Measurements from ENCODE around the gene SSR4.

Gene SSR4

DNA sequence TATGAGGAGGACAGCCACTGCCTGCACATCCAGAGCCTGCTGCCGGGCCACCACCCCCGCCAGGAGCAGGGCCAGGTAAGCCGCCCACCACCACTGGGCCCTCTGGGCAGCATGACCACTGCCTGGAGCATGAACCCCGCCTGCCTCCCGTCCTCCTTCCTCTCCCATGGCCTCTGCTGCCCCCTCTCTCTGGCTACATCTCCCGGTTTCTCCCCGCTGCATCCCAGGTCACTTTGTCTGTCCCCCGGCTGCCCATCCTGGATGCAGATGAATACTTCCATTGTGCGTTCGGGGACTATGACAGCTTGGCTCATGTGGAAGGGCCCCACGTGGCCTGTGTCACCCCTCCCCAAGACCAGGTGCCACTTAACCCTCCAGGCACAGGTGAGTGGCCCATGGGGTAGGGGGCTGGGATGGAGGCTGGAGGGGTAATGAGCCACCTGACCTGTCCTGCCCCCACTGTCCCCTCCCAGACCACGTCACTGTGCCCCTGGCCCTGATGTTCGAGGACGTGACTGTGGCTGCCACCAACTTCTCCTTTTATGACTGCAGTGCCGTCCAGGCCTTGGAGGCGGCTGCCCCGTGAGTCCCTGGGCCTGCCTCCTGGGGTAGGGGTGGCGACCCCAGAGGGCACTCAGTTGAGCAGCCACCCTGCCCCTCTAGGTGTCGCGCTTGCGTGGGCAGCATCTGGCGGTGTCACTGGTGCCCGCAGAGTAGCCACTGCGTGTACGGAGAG is 24.4 kb upstream of the SSR4 start:
- DNase-seq, result no peak

DNA sequence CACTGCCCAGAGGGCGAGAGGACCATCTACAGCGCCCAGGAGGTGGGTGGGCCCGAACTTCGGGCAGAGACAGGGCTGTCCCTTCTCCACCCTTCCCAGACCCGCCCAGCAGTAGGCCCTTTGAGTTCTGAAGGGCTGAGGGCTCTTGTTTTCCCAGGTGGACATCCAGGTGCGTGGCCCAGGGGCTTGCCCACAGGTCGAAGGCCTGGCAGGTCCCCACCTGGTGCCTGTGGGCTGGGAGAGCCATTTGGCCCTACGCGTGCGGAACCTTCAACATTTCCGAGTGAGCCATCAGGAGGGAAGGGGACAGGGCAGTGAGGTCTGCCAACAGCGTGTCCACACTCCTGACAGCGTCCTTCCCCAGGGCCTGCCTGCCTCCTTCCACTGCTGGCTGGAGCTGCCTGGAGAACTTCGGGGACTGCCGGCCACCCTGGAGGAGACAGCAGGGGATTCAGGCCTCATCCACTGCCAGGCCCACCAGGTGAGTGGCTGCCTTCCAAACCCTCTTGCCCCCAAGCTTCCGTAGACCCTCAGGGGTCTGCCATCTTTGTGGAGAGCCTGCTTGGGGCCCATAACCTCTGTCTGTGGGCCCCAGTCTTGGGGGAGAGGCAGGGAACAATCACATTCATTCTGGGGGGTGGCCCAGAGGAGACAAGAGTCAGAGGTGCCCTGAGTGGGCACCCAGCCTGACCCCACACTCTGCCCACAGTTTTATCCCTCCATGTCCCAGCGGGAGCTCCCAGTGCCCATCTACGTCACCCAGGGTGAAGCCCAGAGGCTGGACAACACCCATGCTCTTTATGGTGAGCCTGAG is 23.7 kb upstream of the SSR4 start:
- DNase-seq, result no peak

DNA sequence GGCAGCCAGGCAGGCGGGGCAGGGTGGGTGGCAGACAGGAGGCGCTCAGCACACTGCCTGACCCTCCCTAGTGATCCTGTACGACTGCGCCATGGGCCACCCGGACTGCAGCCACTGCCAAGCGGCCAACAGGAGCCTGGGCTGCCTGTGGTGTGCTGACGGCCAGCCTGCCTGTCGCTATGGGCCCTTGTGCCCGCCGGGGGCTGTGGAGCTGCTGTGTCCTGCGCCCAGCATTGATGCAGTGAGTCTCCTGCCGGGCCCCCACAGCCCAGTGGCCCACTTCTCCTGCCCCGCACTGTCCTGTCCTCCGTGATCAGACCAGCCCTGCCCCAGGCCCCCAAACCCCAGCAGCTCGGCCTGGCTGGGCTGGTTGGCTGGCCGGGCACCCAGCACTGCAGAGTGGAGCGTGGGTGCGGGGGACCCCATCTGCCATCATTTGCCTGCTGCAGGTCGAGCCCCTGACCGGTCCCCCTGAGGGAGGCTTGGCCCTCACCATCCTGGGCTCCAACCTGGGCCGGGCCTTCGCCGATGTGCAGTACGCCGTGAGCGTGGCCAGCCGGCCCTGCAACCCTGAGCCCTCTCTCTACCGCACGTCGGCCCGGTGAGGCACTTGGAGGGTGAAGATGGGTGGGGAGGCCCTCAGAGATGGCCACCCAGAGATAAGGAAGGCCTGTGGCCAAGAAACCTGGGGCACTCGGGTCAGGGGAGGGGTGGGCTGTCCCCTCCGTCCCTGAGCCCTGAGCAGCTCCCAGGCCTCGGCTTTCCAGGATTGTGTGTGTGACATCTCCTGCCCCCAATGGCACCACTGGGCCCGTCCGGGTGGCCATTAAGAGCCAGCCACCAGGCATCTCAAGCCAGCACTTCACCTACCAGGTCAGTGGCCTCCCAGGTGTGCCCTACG is 22.8 kb upstream of the SSR4 start:
- no peak for DNase-seq

DNA sequence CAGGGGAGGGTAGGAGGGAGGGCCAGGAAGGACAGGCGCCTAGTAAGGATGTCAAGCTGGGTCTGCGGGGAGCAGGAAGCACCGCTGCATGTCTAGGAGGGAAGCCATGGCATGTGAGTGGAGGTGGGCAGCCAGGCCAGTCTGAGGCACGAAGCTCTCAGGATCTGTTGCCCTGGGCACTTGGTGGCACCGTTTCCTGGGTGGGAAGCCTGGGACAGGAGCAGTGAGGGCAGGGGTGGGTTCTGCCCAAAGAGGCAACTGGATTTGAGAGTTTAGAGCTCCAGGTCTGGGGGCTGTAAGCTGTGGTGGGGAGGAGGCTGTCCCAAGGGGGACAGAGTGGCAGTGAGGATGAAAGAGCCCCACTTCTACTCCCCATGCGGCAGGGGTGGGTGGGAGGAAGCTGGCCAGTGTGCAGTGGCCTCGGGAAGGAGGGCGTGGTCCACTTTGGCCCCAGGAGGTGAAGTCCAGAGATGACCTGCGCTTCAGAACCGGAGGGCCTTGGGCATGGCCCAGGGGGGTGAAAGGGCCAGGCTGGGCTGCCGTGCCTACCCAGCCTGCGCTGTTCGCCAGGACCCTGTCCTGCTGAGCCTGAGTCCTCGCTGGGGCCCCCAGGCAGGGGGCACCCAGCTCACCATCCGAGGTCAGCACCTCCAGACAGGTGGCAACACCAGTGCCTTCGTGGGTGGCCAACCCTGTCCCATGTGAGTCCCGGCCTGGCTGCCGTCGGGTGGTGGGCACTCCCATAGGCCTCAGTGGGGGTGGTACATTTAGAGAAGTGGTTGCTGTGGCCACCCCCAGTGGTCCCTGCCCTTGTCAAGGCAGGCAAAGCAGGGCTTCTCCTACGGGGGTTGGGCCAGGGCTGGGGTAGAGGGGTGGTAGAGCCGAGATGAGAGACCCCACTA is 21.9 kb upstream of the SSR4 start:
- no peak for DNase-seq

DNA sequence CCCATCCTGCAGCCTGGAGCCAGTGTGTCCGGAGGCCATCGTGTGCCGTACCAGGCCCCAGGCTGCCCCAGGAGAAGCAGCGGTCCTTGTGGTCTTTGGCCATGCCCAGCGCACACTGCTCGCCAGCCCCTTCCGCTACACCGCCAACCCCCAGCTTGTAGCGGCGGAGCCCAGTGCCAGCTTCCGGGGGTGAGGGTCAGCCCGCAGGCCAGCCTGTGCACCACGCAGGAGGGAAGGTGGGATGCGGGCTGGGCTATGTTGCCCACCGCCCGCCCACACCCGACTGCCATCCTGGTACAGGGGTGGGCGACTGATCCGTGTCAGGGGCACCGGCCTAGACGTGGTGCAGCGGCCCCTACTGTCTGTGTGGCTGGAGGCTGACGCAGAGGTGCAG is 21.3 kb upstream of the SSR4 start:
- DNase-seq, result no peak

DNA sequence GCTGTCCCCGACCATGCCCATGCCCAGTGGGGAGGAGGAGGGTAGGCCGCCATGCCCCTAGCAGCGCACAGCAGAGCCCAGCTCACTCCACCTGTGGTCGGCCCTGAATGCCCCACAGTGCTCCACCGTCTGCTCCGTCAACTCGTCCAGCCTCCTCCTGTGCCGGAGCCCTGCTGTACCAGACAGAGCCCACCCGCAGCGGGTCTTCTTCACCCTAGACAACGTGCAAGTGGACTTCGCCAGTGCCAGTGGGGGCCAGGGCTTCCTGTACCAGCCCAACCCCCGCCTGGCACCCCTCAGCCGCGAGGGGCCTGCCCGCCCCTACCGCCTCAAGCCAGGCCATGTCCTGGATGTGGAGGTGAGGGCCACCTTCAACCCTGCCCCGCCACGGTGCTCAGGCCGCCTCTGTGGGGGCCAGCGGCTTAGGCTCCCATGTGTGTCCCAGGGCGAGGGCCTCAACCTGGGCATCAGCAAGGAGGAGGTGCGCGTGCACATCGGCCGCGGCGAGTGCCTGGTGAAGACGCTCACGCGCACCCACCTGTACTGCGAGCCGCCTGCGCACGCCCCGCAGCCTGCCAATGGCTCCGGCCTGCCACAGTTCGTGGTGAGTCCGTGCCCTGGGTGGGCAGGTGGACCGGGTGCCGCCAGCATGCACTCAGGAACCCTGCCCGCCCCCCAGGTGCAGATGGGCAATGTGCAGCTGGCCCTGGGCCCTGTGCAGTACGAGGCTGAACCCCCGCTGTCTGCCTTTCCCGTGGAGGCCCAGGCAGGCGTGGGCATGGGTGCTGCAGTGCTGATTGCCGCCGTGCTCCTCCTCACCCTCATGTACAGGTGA is 20.5 kb upstream of the SSR4 start:
- no peak for DNase-seq

DNA sequence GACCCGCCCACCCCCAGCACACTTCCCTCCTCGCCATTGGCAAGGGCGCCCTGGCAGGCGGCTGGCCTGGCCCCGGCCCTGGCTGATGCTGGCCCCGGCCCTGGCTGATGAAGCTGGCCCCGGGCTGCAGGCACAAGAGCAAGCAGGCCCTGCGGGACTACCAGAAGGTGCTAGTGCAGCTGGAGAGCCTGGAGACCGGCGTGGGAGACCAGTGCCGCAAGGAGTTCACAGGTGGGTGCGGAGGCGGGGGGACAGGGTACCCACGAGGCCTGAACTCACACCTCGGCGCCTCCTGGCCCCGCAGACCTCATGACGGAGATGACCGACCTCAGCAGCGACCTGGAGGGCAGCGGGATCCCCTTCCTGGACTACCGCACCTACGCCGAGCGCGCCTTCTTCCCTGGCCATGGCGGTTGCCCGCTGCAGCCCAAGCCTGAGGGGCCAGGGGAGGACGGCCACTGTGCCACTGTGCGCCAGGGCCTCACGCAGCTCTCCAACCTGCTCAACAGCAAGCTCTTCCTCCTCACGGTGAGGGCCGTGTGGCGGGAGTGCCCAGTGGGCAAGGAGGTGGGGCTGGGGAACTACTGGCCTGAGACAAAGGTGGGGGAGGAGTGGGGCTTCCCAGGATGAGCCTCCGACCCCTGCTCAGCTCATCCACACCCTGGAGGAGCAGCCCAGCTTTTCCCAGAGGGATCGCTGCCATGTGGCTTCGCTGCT is 19.7 kb upstream of the SSR4 start:
- peak; percentile 0 for DNase-seq

DNA sequence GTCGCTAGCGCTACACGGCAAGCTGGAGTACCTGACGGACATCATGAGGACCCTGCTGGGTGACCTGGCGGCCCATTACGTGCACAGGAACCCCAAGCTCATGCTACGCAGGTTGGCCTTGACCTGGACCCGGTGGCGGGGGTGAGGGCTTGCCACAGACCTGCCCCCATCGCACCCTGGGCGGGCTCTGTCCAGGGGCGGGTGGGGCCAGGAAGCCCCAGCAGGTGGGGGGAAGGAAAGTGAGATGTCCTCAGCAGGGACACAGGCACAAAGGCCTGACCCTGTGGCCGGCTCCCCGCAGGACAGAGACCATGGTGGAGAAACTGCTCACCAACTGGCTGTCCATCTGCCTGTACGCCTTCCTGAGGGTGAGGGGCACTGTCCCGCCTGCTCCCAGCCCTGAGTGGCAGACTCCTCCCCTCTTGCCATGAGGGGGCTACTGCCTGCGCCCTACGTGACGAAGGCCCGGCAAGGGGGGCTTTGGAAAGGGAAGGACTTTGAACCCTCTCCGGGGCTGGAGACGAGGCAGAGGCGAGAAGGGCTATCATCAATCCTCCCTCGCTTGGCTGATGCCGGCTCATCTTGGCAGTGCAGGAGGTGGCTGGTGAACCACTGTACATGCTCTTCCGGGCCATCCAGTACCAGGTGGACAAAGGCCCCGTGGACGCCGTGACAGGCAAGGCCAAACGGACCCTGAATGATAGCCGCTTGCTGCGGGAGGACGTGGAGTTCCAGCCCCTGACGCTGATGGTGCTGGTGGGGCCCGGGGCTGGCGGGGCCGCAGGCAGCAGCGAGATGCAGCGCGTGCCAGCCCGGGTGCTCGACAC is 19.0 kb upstream of the SSR4 start:
- DNase-seq, result no peak

DNA sequence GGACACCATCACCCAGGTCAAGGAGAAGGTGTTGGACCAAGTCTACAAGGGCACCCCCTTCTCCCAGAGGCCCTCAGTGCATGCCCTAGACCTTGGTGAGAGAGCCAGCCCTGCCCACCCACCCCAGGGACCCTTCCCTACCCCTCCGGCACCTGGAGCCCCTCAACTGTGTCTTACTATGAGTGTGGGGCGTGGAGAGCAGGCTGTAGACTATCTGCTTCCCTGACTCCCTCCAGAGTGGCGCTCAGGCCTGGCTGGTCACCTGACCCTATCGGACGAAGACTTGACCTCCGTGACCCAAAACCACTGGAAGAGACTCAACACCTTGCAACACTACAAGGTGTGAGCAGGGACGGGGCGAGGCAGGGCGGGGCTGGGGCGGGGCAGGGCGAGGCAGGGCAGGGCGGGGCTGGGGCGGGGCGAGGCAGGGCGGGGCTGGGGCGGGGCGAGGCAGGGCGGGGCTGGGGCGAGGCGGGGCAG is 18.3 kb upstream of the SSR4 start:
- no peak for DNase-seq

DNA sequence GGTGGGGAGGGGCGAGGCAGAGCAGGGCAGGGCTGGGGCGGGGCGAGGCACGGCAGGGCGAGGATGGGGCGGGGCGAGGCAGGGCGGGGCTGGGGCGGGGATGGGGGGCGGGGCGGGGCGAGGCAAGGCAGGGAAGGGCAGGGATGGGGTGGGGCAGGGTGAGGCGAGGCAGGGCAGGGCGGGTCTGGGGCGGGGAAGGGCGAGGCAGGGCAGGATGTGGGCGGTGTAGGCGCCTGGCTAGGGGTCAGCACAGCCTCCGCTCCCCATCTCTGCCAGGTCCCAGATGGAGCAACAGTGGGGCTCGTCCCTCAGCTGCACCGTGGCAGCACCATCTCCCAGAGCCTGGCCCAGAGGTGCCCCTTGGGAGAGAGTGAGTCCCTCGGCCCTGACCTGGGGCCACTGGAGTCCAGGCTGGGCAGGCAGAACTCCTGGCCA is 17.8 kb upstream of the SSR4 start:
- DNase-seq, result no peak

DNA sequence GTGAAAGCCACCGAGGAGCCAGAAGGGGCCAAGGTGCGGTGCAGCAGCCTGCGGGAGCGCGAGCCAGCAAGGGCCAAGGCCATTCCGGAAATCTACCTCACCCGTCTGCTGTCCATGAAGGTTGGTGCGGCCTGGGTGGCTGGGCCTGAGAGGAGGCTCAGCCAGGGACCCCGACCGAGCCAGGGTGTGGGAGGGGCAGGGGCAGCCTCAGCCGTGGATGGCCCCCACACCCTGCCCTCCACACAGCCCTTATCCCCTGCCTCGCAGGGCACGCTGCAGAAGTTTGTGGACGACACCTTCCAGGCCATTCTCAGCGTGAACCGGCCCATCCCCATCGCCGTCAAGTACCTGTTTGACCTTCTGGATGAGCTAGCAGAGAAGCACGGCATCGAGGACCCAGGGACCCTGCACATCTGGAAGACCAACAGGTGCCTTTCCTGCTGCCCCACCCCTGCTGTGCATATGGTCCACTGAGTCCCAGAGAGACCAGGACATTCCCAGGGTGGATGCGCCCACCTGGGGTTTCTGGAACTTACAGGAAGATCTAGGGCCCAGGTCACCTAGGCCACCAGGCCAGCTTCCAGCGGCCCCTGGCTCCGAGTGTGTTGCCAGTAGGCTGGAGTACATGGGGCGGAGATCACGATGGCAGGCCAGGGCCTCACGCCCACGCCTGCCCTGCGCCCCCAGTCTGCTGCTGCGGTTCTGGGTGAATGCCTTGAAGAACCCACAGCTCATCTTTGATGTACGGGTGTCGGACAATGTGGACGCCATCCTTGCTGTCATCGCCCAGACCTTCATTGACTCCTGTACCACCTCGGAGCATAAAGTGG is 17.0 kb upstream of the SSR4 start:
- DNase-seq, result no peak

DNA sequence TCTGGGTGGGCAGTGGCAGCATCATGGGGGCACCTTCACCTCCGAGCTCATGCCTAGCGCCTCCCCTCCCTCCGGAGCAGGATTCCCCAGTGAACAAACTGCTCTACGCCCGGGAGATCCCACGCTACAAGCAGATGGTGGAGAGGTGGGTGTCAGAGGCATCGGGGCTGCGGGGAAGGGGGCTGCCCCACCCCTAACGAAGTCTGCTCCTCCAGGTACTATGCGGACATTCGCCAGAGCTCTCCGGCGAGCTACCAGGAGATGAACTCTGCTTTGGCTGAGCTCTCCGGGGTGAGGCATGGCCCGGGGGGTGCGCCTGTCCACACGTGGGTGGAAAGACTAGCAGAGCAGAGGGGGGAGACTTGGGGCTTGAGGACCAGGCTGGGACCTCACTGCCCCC is 16.3 kb upstream of the SSR4 start:
- no peak for DNase-seq

DNA sequence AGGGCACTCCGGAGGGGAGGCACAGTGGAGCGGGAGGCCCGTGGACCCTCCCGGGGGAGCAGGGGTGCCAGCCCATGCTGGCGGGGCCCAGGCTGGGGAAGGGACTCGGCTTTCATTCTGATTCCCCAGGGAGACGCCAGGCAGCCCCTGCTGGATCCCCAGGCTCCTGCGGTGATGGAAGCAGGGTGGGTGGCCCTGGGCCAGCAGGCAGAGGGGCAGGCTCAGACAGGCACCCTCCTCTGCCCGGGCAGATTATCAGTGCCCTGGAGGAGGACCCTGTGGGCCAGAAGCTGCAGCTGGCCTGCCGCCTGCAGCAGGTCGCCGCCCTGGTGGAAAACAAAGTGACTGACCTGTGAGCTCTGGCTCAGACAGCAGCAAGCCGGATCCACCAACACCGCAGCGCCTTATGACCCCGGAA is 15.8 kb upstream of the SSR4 start:
- DNase-seq, result no peak

DNA sequence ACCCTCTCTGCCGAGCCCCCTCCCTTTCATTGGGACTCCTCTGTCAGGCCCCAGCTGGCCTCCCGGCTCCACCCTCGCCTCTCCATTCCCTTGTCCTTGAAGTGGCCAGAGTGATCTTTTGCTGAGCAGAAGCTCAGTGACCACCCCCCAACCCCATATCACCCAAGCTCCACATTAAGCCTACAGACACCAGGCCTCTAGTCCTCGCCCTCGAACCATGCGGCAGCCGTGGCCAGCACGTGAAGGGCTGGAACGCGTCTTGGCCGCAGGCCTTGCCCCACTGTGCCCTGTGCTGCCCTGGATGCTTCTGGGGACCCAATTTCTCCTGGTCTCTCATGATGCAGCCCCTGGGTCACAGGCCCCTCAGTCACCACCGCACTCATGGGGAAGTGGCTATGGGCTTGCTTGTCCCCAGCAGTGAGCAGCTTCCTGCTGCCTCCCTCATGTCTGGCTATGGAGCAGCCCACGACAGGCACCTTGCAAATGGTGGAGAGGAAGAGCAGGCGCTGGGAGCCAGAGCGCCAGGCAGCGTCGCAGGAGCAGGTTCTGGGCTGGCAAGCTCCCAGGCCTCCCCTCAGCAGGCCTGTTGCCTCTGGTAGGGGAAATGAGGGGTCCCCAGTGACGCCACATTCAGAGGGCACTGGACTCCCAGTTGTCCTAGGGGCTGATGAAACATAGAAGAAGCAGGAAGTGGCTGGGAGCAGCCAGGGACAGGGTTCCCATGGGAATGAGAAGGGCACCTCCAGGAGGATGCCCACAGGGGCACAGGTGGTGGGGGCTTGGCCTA is 14.4 kb upstream of the SSR4 start:
- DNase-seq, result no peak

DNA sequence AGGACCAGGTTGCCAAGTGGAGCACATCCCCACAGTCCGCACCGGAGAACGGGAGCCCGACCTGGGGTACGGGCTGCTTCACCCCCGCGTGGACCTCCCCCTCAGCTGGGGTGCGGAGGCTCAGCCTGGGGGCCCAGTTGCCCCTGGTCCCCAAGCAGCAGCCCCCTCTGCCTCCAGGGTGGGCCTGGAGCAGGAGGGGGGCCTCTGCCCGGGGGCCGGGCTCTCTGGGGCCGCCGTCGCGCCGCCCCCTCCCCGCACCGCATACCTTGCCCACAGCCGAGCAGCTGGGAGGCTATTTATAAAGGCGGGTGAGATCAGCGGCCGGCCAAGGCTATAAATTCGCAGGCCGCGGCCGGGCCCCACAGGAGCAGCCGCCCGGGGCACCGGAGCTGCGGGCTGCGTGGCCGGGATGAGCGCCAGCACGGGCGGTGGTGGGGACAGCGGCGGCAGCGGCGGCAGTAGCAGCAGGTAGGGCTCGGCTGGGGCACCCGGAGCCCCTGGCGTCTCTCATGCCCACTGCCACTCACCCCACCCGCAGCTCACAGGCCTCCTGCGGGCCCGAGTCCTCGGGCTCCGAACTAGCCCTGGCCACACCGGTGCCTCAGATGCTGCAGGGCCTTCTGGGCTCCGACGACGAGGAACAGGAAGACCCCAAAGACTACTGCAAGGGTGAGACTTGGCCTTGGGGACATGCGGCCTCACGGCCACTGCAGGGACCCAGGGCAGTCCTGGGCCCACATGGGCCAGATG is 13.6 kb upstream of the SSR4 start, which contains the start of gene SRPK3:
SRPK3 (plus strand) TSS at position 364 of the 750 bp plus-strand sequence; CDS start at position 410, 46 bp downstream.
- no peak for DNase-seq

DNA sequence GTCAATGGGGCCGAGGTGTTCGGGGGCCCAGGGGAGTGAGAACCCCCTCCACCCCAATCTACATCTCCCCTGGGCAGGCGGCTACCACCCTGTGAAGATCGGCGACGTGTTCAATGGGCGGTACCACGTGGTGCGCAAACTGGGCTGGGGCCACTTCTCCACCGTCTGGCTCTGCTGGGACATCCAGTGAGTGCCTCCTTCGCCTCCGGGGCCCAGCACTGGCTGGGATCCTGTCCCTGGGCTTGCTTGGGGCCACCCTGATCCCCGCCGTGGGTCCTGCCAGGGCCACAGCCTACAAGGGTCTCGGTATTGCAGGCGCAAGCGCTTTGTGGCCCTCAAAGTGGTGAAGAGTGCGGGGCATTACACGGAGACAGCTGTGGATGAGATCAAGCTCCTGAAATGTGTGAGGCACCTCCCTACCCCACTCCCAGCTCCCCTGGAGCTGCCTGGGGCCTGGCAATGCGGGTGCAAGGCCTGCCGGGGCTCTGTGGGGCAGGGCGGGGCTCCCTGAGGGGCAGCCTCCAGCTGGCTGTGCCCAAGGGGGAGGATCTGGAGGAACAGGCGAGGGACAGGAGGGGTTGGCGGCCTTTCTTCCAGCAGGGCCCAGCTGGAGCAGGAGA is 12.9 kb upstream of the SSR4 start:
- DNase-seq, result no peak

Data from CD4-positive, alpha-beta T cell treated with Interferon gamma for 1 hour (primary cell).